Measurements from ENCODE around the gene KLHL20.

DNA sequence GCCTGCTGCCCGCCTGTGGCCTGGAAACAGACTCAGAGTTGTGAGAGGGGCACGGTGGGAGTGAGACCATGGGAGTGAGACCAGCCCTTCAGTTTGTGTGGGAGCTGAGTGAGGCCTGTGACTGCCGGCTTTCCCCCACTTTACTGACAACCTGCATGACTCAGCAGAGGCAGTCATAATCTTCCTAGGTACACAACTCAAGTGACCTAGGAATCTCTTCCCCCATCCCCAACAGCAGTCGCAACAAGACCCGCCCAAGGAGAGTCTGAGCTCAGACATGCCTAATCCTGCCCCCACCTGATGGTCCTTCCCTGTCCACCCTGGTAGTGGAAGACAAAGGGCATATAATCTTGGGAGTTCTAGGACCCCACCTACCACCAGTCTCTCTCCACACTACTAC lies 44.2 kb downstream of the KLHL20 start:
- TF ChIP-seq POLR2A (IDR thresholded peaks at IDR 0.05) (no peak), CTCF (IDR thresholded peaks at IDR 0.05) (no peak)
